HEK293T (cell line): ENCODE measurements around the gene MAP4.
"Not testable (repeated sequence)": the region's sequence is repeated elsewhere in the genome, so short reads cannot be mapped to it uniquely, and the experiment has no call there.

ENCODE experiments used
- FOXA1 ChIP-seq: fragments of 450-650 bp; IDR thresholded peaks from 2 replicates; pipeline ENCODE4 v1.6.1; 2016; ENCODE audit warnings: mild to moderate bottlenecking
- FOXK2 ChIP-seq: fragments of 450-650 bp; IDR thresholded peaks from 2 replicates; pipeline ENCODE4 v1.6.1; 2016; ENCODE audit warnings: mild to moderate bottlenecking
- FOXM1 ChIP-seq: fragments of 450-650 bp; IDR thresholded peaks from 2 replicates; pipeline ENCODE4 v1.6.1; 2017; ENCODE audit warnings: mild to moderate bottlenecking, borderline replicate concordance
- PKNOX1 ChIP-seq: fragments of 450-650 bp; IDR thresholded peaks from 2 replicates; pipeline ENCODE4 v1.6.1; 2016
- SUZ12 ChIP-seq: fragments of 450-650 bp; IDR thresholded peaks from 2 replicates; pipeline ENCODE4 v1.6.1; 2016; ENCODE audit warnings: mild to moderate bottlenecking

GRCh38 chr3:48061586-48061985 lies 45.4 kb upstream of the MAP4 start:
- not testable (repeated sequence) for TF ChIP-seq FOXM1, SUZ12, FOXA1, FOXK2, PKNOX1
